Duodenal mucosa (tissue), 2 donors: ENCODE results near the gene CLEC3A.
"Not testable (repeated sequence)": the region's sequence is repeated elsewhere in the genome, so short reads cannot be mapped to it uniquely, and the experiment has no call there.

Experiments used
- H3K27ac ChIP-seq: one replicate; pipeline ENCODE4 v1.7.0; 2013; ENCODE audit warnings: low read depth, low read length
- H3K27me3 ChIP-seq, 2 donors: one replicate each; pipeline ENCODE4 v1.7.0; 2013; ENCODE audit warnings: low read length in 2 of 2, control low read depth in 1 of 2; ENCODE audit not compliant: insufficient read depth in 2 of 2, control insufficient read depth in 1 of 2
- H3K36me3 ChIP-seq, 2 donors: one replicate each; pipeline ENCODE4 v1.7.0; 2013; ENCODE audit warnings: low read length in 2 of 2, control low read depth in 1 of 2; ENCODE audit not compliant: insufficient read depth in 2 of 2, control insufficient read depth in 1 of 2
- H3K4me1 ChIP-seq, 2 donors: one replicate each; pipeline ENCODE4 v1.7.0; 2013; ENCODE audit warnings: low read length in 2 of 2, control low read depth in 1 of 2; ENCODE audit not compliant: insufficient read depth in 2 of 2, control insufficient read depth in 1 of 2
- H3K4me3 ChIP-seq, 2 donors: one replicate each; pipeline ENCODE4 v1.7.0; 2013; ENCODE audit warnings: low read length in 2 of 2, low read depth in 1 of 2
- H3K9ac ChIP-seq, 2 donors: one replicate each; pipeline ENCODE4 v1.7.0; 2013; ENCODE audit warnings: low read length in 2 of 2, low read depth in 1 of 2
- H3K9me3 ChIP-seq, 2 donors: one replicate each; pipeline ENCODE4 v1.7.0; 2013; ENCODE audit warnings: low read length in 2 of 2, control low read depth in 1 of 2; ENCODE audit not compliant: control insufficient read depth in 1 of 2

The CLEC3A gene, protein sequence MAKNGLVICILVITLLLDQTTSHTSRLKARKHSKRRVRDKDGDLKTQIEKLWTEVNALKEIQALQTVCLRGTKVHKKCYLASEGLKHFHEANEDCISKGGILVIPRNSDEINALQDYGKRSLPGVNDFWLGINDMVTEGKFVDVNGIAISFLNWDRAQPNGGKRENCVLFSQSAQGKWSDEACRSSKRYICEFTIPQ

DNA sequence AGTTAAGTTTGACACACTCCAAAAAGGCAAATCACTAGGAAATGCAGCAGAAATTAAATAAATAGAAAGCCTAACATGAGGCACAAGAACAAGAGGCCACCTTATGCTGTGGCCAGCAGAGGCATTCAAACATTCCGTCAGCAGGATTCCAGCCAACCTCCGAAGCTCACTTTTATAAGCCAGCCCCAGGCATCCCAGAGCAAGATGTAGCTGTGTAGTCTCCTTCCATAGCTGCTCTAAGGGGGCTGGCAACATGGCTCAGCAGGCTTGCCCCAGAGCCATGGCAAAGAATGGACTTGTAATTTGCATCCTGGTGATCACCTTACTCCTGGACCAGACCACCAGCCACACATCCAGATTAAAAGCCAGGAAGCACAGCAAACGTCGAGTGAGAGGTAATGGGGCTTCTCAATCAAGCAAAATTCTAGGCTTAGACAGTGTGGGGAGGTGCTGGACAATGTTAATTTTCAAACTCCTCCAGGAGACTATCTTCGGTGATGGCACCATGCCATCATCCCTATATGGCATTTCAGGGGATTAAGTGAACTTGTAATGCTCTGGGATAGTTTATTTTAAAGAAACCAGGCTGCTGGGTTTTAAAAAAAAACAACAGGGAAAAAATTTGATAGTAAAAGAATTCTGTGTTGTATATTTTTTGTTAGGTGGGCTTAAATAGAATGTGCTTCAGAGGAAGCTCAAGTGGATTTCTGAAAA, at the start of gene CLEC3A:
Gene CLEC3A, plus strand, starts transcription at position 202 of the 714 bp plus-strand sequence. Its CDS starts 79 bp downstream, at position 281.
- Histone ChIP-seq H3K4me3 (no peak within 1 kb of the TSS), H3K27ac (no peak within 1 kb of the TSS), H3K36me3 (no peaks in the 10 kb centered on the region), H3K4me1 (no peaks in the 10 kb centered on the region), H3K9ac (no peak within 1 kb of the TSS), H3K27me3 (no peaks in the 10 kb centered on the region), H3K9me3 (no peaks in the 10 kb centered on the region)

DNA sequence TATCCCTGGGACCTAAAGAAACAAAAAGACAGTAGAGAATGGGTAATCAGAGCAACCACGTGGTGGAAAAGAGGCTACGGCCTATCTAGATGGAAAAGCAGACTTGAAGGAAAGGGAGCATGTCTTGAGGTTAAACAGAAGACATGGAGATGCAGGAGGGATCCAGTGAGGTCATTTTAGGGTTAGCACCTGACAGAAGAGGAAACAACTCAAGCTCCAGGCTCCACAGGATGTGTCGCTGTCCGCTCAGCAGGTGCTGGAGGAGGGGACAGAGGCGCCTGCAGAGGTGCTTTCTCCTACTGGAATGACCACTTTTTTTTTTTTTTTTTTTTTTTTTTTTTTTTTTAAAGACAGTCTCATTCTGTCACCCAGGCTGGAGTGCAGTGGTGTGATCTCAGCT, 47.5 kb upstream of the CLEC3A start:
- H3K9ac ChIP-seq = no peak overlapping the region
- H3K9me3 ChIP-seq = no peaks in the 10 kb centered on the region
- no peaks in the 10 kb centered on the region for H3K36me3 ChIP-seq
- no peaks in the 10 kb centered on the region for H3K27me3 ChIP-seq
- no peak overlapping the region for H3K4me3 ChIP-seq
- H3K27ac ChIP-seq = no peak overlapping the region
- no peaks in the 10 kb centered on the region for H3K4me1 ChIP-seq

DNA sequence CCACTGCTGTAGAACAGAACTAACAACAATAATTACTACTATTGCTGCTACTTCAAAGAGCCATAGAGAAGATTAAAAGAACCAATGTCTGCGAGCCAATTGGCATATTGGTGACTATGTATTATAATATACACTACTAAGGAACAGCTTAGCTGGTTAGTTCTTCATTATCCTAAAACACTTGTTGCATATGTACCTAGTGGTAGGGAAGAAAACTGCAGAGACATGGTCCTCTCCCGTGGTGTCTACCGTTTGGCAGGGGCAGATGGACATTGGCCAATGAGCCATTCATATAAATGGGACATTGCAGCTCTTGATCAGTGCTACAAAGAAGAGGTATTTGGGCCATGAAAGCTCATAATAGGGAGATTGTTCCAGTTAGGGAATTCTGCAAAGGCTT, 46.4 kb upstream of the CLEC3A start:
- Histone ChIP-seq H3K27ac (no peak overlapping the region), H3K4me3 (no peak overlapping the region), H3K9ac (no peak overlapping the region), H3K27me3 (no peaks in the 10 kb centered on the region), H3K4me1 (no peaks in the 10 kb centered on the region), H3K36me3 (no peaks in the 10 kb centered on the region), H3K9me3 (no peaks in the 10 kb centered on the region)

DNA sequence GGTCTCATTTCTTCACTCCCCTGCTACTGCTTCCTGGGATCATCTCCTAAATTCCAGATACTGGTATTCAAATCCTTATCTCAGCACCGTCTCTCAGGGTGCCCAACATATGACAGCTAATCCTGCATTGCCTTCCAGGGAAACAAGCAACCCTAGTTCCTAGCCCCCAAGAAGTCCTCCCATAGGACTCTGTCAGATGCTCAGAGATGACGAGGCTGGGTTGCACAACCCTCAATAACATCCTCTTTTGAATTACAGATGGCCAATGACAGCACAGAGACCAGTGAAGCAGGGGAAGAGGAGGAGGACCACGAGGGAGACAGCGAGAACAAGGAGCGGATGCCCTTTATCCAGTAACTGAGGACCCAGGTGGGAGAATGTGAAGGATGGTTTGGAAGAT, 45.0 kb upstream of the CLEC3A start:
- H3K27ac ChIP-seq = no peak overlapping the region
- no peaks in the 10 kb centered on the region for H3K36me3 ChIP-seq

DNA sequence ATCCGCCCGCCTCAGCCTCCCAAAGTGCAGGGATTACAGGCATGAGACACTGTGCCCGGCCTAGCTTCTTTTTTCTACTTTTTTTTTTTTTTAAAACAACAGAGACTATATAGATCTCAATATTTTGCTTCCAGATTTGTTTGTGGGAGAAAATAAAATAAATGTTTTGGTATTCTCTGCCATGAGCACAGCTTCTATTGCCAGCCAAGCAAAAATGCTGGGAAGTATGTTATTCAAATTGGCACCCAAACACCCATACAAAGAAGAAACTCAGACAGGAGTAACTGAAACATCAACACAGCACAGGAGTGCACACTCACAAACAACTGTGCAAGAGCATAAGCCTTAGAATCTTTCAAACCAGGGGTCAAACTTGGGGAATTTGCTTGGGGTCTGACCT, 37.2 kb upstream of the CLEC3A start:
- no peak overlapping the region for H3K9ac ChIP-seq
- H3K4me1 ChIP-seq = no peaks in the 10 kb centered on the region
- H3K27me3 ChIP-seq = no peaks in the 10 kb centered on the region
- H3K27ac ChIP-seq = no peak overlapping the region
- H3K9me3 ChIP-seq = no peaks in the 10 kb centered on the region
- H3K36me3 ChIP-seq = no peaks in the 10 kb centered on the region
- no peak overlapping the region for H3K4me3 ChIP-seq

More for the DNA sequence above, 45.0 kb upstream of the CLEC3A start:
- no peaks in the 10 kb centered on the region for H3K4me1 ChIP-seq
- H3K9ac ChIP-seq = no peak overlapping the region
- no peak overlapping the region for H3K4me3 ChIP-seq
- no peaks in the 10 kb centered on the region for H3K9me3 ChIP-seq
- no peaks in the 10 kb centered on the region for H3K27me3 ChIP-seq

DNA sequence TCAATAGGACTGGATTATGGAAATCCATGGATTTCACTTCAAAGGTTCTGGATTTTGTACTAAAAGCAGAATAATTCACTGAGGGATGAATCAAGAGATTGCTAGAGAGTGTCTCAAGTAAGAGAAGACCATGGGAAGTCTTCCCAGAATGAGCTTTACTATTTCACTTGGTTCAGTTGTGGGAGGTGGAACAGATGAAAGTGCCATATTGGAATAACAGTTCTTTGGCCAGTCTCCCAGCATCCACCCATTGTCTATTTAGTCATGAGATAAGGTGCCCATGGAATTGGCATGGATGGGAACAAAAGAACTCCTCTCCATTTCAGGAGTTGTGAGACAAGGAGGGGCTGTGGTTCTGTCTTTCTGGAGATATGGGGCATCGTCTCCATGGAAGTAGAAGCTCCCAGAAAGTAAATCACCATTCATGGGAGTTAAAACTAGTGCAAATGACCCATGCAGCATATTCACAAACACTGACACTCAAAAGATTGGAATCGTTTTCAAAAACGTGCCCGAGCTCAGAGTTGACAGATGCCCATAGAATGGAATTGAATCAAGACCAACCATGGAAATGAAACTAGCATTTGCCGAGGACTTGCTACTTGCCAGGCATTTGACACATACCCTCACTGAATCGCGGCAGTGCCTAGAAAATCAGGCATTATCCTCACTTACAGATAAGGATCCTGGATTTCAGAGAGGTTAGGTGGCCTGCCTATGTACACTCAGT, 36.2 kb upstream of the CLEC3A start:
- Histone ChIP-seq H3K27ac (no peak overlapping the region), H3K27me3 (no peaks in the 10 kb centered on the region), H3K4me1 (no peaks in the 10 kb centered on the region), H3K4me3 (no peak overlapping the region), H3K9me3 (no peaks in the 10 kb centered on the region), H3K36me3 (no peaks in the 10 kb centered on the region), H3K9ac (no peak overlapping the region)

DNA sequence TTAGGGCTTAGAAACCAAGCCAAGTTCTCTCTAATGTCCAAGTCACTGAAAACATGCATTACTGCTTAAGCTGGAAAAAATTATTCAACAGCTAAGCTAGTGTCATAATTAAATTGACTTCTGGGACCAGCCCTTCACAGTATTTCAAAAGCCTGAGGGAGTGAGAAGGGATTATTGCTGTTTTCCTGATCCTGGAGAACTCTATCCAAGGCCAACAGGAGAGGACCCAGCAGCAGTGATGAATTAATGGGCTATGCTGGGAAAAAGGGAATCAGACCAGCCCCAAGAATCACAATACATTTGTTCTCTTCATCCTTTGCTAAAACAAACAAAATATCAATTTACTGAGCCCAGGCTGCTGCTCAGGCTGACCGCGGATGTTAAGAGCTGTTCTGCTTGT, 34.5 kb upstream of the CLEC3A start:
- Histone ChIP-seq H3K27ac (no peak overlapping the region), H3K4me3 (no peak overlapping the region), H3K4me1 (no peaks in the 10 kb centered on the region), H3K36me3 (no peaks in the 10 kb centered on the region), H3K27me3 (no peaks in the 10 kb centered on the region), H3K9me3 (no peaks in the 10 kb centered on the region), H3K9ac (no peak overlapping the region)

DNA sequence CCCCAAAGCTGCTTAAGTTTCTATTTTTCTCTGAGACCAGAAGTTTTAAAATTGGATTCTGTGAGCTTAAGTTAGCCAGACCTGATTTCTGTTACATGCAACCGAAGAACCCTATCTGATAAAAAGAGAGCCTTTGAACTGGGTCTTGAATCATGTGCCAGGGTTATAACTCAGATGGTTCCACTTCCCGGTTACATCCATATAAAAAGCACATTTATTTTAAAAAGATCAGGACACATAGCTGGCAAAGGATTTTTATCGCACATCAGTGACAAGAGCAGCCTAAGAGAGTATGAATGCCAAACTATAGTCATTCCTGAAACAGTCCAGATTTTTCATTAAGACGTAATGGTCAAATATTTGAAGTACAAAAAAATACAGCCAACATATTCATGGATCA, 32.5 kb upstream of the CLEC3A start:
- H3K4me3 ChIP-seq = no peak overlapping the region
- no peak overlapping the region for H3K9ac ChIP-seq

DNA sequence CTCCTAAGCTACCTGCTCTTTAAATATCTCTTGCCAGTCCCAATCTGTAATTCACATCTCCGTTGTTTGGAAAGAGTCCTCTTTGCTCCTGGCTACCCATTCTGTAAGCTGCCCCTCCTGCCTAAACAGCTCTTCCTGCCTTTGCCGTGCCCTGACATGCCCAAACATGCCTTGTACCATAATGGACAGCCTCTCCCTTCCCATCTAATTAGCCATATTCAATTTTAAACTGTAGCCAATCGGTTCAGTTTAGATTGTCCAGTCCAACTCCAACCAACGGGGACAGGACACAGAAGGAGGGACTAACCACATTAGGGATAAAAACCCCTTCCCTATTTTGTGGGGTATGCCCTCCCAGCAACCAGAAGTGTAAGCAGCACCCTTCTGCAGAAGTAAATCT, 30.6 kb upstream of the CLEC3A start:
- Histone ChIP-seq H3K27ac (no peak overlapping the region), H3K4me1 (no peaks in the 10 kb centered on the region), H3K27me3 (no peaks in the 10 kb centered on the region), H3K36me3 (no peaks in the 10 kb centered on the region), H3K4me3 (no peak overlapping the region), H3K9ac (no peak overlapping the region), H3K9me3 (peaks cover 6 to 12% of the 10 kb centered on the region in 2 donors)

More for the DNA sequence above, 32.5 kb upstream of the CLEC3A start:
- H3K27me3 ChIP-seq = no peaks in the 10 kb centered on the region
- no peaks in the 10 kb centered on the region for H3K9me3 ChIP-seq
- no peaks in the 10 kb centered on the region for H3K4me1 ChIP-seq
- no peak overlapping the region for H3K27ac ChIP-seq
- no peaks in the 10 kb centered on the region for H3K36me3 ChIP-seq

DNA sequence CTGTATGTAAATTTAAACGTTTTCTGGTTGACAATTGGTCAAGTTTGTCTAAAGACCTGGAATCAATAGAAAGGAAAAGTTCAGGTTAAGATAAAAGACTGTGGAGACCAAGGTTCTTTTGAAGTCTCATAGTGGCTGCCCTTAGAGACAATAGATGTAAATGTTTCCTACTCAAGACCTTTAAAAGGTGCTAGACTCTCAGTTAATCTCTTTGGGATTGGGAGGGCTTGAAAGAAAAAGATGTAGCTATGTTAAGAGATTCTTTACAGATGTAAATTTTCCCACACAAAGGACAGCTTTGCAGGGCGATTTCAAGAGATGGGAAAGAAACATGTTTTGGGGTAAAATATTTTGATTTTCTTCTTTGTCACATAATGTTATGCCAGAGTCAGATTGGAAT, 30.0 kb upstream of the CLEC3A start:
- H3K9me3 ChIP-seq = peaks cover 6 to 12% of the 10 kb centered on the region in 2 donors
- H3K27me3 ChIP-seq, H3K27ac ChIP-seq, H3K36me3 ChIP-seq, H3K9ac ChIP-seq, H3K4me3 ChIP-seq, H3K4me1 ChIP-seq: not testable (repeated sequence)
